Adrenal gland (tissue), 12 donors: ENCODE measurements around the gene ATP1B1. TPM values are rescaled to one million over a fixed set of nuclear protein-coding genes. Genes with fewer than 3 reads are reported as not detected.

Experiments used
- DNase-seq, 7 donors: peaks; one replicate each; pipeline ENCODE4 v3.0.0-alpha.2; 2019 to 2020
- H3K27ac ChIP-seq, 5 donors: fragments of 200-600 bp; sonication (generic) in 4 of 5; 1 replicate in 3 of 5; 2 replicates in 2 of 5; pipeline versions ENCODE4 v1.5.1 to v1.8.0; 2016 to 2020; ENCODE audit warnings: mild to moderate bottlenecking in 1 of 5
- H3K27me3 ChIP-seq: fragments of 200-600 bp; 2 replicates; pipeline ENCODE4 v1.8.0; 2021
- H3K36me3 ChIP-seq, 2 donors: fragments of 200-600 bp; replicated peaks in 1 of 2; 1 replicate in 1 of 2; 2 replicates in 1 of 2; pipeline versions ENCODE4 v1.5.1 to v1.8.0; 2018 to 2022
- H3K4me1 ChIP-seq, 2 donors: fragments of 200-600 bp; replicated peaks in 1 of 2; 1 replicate in 1 of 2; 2 replicates in 1 of 2; pipeline versions ENCODE4 v1.5.1 to v1.8.0; 2018 to 2021
- H3K4me3 ChIP-seq, 4 donors: fragments of 200-600 bp; sonication (generic) in 3 of 4; one replicate each; pipeline ENCODE4 v1.5.1; 2016 to 2018
- H3K9me3 ChIP-seq, 3 donors: fragments of 200-600 bp; sonication (generic) in 1 of 3; replicated peaks in 1 of 3; 1 replicate in 2 of 3; 2 replicates in 1 of 3; pipeline versions ENCODE4 v1.5.1 to v1.8.0; 2016 to 2021
- CTCF ChIP-seq, 6 experiments: fragments of 450-650 bp in 4 of 6; fragments of 200-600 bp in 2 of 6; sonication (generic) in 1 of 6; IDR thresholded peaks; 1 replicate in 5 of 6; 2 replicates in 1 of 6; pipeline versions ENCODE4 v1.5.1 to v1.8.0; 2016 to 2021; ENCODE audit warnings: antibody characterized with exemption in 6 of 6, mild to moderate bottlenecking in 2 of 6, moderate library complexity in 1 of 6
- POLR2A ChIP-seq, 2 donors: fragments of 450-650 bp; IDR thresholded peaks; one replicate each; pipeline ENCODE4 v1.6.1; 2017; ENCODE audit warnings: antibody characterized with exemption in 2 of 2, mild to moderate bottlenecking in 2 of 2, moderate library complexity in 1 of 2
- WGBS, 4 donors: extraction: QIAGEN DNeasy Blood & Tissue Kit in 2 of 4; methylation state at CpG; one replicate each; pipeline versions ENCODE4 v1.1.5 to v1.1.7; 2013 to 2017; 5-methylcytosine and 5-hydroxymethylcytosine counted together
- intact Hi-C, 2 donors: fragments of 100-400 bp; cut with DNase I; formaldehyde crosslinking; loops; one replicate each; pipeline versions ENCODE4 v1.14.1 to v1.15.0; 2022 to 2023
- polyA plus RNA-seq, 3 donors: library from polyadenylated mRNA; stranded (reverse); fragments of 200-250 nt in 2 of 3; fragments of 350-450 nt in 1 of 3; fragmentation: Illumina TruSeq in 1 of 3; extraction: RNeasy Lipid Tissue Mini Kit (QIAGEN cat#74804) in 1 of 3; gene quantifications; one replicate each; pipeline ENCODE4 v1.2.3, GENCODE V29; 2013 to 2014
- total RNA-seq, 9 donors: library from RNA; depleted of rRNA in 4 of 9; stranded (reverse); fragments of >200 nt in 4 of 9; fragments of 120-200 nt in 1 of 9; fragmentation: NEBNext Ultra II Directional in 1 of 9; extraction: Animal tissue kit (Norgen Biotek cat#: 25700) in 1 of 9; gene quantifications; one replicate each; pipeline versions ENCODE4 v1.1.0 to v1.2.4, GENCODE V29; 2013 to 2023
- donor health status: healthy with polysubstance abuse.
- donor health status: Bipolar disorder and iron deficiency.
- donor health status: DM: yes; HTN: yes; CAD: no.
- donor health status: DM: no; HTN: no; CAD: no.
- donor health status: DM: no; HTN: no; CAD: no.
- donor health status: DM: yes; HTN: yes; CAD: no.

ATP1B1 gene
- total and polyA plus RNA-seq, 12 donors = 51.4 to 187 (median 136) TPM

DNA sequence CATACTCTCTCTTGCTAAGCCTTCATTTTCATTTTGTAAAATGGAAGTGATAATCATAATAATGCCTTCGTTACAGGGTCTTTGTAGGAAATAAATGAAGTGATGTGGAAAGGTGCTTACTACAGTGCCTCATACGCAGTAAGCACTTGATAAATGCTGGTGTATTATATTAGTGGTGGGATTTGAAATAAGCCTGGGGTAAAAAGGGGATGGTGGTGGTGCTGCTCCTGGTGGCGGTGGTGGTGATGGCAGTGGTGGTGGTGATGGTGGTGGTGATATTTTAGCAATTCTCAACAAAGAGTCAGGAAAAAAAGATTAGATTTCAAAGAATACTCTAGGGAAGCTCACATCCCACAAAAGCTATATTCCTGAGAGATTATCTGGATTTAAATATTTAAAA is 35.5 kb upstream of the ATP1B1 start:
- WGBS, 4 donors = 76 to 85% (median 82%) methylated on average over 3 of the region's 3 CpGs
- H3K9me3 ChIP-seq = peaks cover 0 to 11% (median 7%) of the 10 kb centered on the region in 3 donors
- intact Hi-C loops = no loop called here
- H3K36me3 ChIP-seq = no peaks in the 10 kb centered on the region
- no peak for DNase-seq
- H3K27me3 ChIP-seq = no peaks in the 10 kb centered on the region
- no peaks in the 10 kb centered on the region for H3K4me1 ChIP-seq
- TF ChIP-seq CTCF (IDR thresholded peaks at IDR 0.05) = no peak
- no peak for TF ChIP-seq POLR2A (IDR thresholded peaks at IDR 0.05)
- H3K27ac ChIP-seq = no peak overlapping the region
- no peak overlapping the region for H3K4me3 ChIP-seq

DNA sequence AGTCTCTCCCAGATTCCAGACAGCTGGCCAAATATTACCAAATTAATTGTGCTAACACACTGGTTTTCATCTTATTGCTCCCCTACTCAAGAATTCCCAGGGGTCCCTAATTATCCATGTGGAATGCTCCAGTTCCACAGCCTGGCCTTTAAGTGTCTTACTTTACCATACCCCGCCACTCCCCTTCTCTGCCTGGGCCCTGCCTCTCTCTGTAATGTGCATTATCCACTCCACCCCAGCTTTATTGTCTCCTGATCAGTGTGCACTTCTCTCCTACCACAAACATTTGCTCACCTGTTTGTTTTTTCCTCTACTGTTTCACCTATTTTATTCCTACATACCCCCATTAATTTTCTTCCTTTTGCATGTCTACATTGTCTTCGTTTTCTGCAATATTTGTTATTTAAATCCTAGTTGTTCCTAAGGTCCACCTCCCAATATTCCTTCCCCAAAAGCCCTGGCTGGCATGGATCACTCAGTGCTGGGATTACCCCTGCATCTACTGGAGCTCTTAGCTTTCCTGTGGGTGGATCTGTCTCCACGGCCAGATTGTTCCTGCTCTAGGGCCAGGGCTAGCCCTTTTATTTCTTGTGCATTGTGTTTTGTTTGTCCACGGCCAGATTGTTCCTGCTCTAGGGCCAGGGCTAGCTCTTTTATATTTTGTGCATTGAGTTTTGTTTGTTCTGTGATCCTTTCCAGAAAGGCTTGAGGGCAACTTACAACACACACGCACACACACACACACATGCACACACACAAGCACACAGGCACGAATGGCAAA is 33.4 kb upstream of the ATP1B1 start:
- Histone ChIP-seq H3K4me3 (no peak overlapping the region), H3K4me1 (no peaks in the 10 kb centered on the region), H3K27me3 (no peaks in the 10 kb centered on the region), H3K36me3 (no peaks in the 10 kb centered on the region), H3K27ac (no peak overlapping the region), H3K9me3 (no peaks in the 10 kb centered on the region)
- 72 to 82% (median 75%) methylated on average over 6 of the region's 6 CpGs for WGBS, 4 donors
- intact Hi-C loops = no loop called here
- TF ChIP-seq CTCF (IDR thresholded peaks at IDR 0.05) = no peak
- no peak for TF ChIP-seq POLR2A (IDR thresholded peaks at IDR 0.05)
- no peak for DNase-seq

DNA sequence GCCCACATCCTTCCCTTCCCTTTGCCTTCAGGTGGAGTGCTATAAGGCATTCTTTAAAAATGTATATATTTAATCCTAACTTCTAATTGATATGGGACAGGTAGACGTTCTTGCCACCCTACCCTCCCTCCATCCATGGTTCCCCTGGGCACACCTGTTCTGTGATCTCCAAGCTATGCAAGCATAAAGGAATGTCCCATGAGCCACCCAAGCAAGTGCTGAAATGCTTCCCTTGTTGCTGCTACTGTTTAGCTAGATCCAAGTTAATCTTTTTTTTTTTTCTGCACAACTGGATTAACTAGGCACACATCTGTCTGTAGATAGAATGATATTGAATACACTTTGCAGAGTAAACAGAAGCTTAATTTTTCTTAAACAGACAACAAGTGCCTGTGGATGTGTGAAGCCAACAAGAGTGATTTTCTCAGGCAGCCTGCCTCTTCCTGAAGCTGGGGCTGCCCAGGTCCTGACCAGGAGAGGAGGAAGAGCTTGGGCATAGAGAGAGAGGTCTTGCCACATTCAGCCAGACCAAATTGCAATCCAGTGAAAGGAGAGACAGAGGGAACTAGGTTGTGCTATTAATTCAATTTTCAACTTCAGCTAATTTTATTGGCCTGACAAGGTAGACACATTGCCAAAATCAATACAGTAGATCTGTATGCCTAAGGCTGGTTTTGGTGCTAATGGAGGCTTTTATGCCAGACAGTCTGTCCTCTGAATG is 28.2 kb upstream of the ATP1B1 start:
- no peaks in the 10 kb centered on the region for H3K36me3 ChIP-seq
- WGBS, 4 donors = 53 to 78% (median 63%) methylated on average over 1 of the region's 1 CpG
- TF ChIP-seq CTCF (IDR thresholded peaks at IDR 0.05) (no peak), POLR2A (IDR thresholded peaks at IDR 0.05) (no peak)
- no peak for DNase-seq
- no peaks in the 10 kb centered on the region for H3K9me3 ChIP-seq
- intact Hi-C loops = no loop called here
- H3K27me3 ChIP-seq = no peaks in the 10 kb centered on the region
- H3K27ac ChIP-seq = no peak overlapping the region
- H3K4me1 ChIP-seq = no peaks in the 10 kb centered on the region
- no peak overlapping the region for H3K4me3 ChIP-seq

DNA sequence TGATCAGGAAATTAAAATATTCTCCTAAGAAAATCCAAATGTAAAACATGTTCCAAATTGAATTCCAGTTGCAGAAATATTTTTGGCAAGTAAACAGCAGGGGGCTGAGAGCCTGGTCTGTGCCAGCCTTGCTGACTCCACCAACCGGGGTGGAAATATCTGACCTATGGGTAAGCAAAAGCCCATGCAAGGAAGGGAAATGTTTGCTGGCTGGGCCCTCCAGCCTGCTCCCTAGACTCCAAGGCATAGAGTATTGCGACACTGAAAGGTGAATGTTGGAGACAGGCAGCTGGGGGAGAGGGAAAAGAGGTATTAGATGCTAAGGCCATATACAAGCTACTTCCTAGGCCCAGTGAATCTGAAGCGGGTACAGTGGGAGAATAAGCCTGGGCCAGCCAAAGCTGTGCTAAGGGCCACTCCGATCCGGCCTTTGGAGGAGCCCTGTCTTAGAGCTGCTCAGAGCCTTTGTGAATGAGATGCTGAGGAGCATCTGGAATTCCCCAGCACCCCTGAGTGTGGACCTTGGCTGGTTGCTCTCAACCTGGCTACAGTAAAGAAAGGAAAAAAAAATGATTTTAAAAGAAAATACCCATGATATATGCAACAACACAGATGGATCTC is 24.9 kb upstream of the ATP1B1 start:
- Histone ChIP-seq H3K36me3 (no peaks in the 10 kb centered on the region), H3K9me3 (no peaks in the 10 kb centered on the region), H3K4me3 (no peak overlapping the region), H3K4me1 (peaks cover 0 to 6% of the 10 kb centered on the region in 2 donors), H3K27me3 (no peaks in the 10 kb centered on the region), H3K27ac (no peak overlapping the region)
- intact Hi-C loops = no loop called here
- DNase-seq = no peak
- WGBS, 4 donors = 87 to 93% (median 91%) methylated on average over 4 to 5 of the region's 5 CpGs
- TF ChIP-seq POLR2A (IDR thresholded peaks at IDR 0.05) (no peak), CTCF (IDR thresholded peaks at IDR 0.05) (no peak)
